ENCODE results near the gene CHDH.

The CHDH gene

GRCh38 chr3:53846134-53846850 is at the start of gene CHDH, which contains the start of gene IL17RB:
TSS of gene CHDH (minus strand) at chr3:53846419. CDS start at chr3:53824008, 22,411 bp downstream.
TSS of gene IL17RB (plus strand) at chr3:53846568. CDS start at chr3:53846589, 21 bp downstream.
- peak; percentile 76 for DNase-seq (ENCODE audit: low spot score)

GRCh38 chr3:53892286-53892637 is 46.0 kb upstream of the CHDH start:
- DNase-seq (ENCODE audit: low spot score): no peak

GRCh38 chr3:53891497-53892285 is 45.5 kb upstream of the CHDH start, which contains the start of gene SELENOK:
TSS of gene SELENOK (minus strand) at chr3:53891859.
- DNase-seq (ENCODE audit: low spot score): peak; percentile 95

GRCh38 chr3:53890726-53891475 is 44.7 kb upstream of the CHDH start:
- DNase-seq (ENCODE audit: low spot score): no peak

- DNase-seq (ENCODE audit: low spot score): no peak
Measured at GRCh38 chr3:53888232-53888631, 42.0 kb upstream of the CHDH start.

GRCh38 chr3:53887446-53887845 is 41.2 kb upstream of the CHDH start:
- no peak for DNase-seq (ENCODE audit: low spot score)

- no peak for DNase-seq (ENCODE audit: low spot score)
Measured at GRCh38 chr3:53885239-53885638, 39.0 kb upstream of the CHDH start.

GRCh38 chr3:53884623-53885022 is 38.4 kb upstream of the CHDH start:
- no peak for DNase-seq (ENCODE audit: low spot score)

GRCh38 chr3:53883008-53883407 is 36.8 kb upstream of the CHDH start:
- no peak for DNase-seq (ENCODE audit: low spot score)

- DNase-seq (ENCODE audit: low spot score): peak; percentile 98
Measured at GRCh38 chr3:53881691-53882593, 35.7 kb upstream of the CHDH start, which contains the start of gene ACTR8. TSS of gene ACTR8 (minus strand) at chr3:53882152. CDS start at chr3:53882101, 51 bp downstream.

- no peak for DNase-seq (ENCODE audit: low spot score)
Measured at GRCh38 chr3:53880396-53881345, 34.5 kb upstream of the CHDH start.

- no peak for DNase-seq (ENCODE audit: low spot score)
Measured at GRCh38 chr3:53865732-53866499, 19.7 kb upstream of the CHDH start.

- DNase-seq (ENCODE audit: low spot score): no peak
Measured at GRCh38 chr3:53863145-53863544, 16.9 kb upstream of the CHDH start.

- DNase-seq (ENCODE audit: low spot score): no peak
Measured at GRCh38 chr3:53862241-53862640, 16.0 kb upstream of the CHDH start.

GRCh38 chr3:53860196-53860595 is 14.0 kb upstream of the CHDH start:
- DNase-seq (ENCODE audit: low spot score): no peak

GRCh38 chr3:53859178-53859577 is 13.0 kb upstream of the CHDH start:
- DNase-seq (ENCODE audit: low spot score): no peak

- DNase-seq (ENCODE audit: low spot score): no peak
Measured at GRCh38 chr3:53858096-53858741, 12.0 kb upstream of the CHDH start.

- DNase-seq (ENCODE audit: low spot score): no peak
Measured at GRCh38 chr3:53856964-53857363, 10.7 kb upstream of the CHDH start.

- DNase-seq (ENCODE audit: low spot score): no peak
Measured at GRCh38 chr3:53850895-53851294, 4.7 kb upstream of the CHDH start.

All from D341Med (cell line).